Astrocyte of the spinal cord (primary cell): ENCODE results near the gene XYLB.

Experiments used
- DNase-seq: peaks from one replicate; pipeline ENCODE4 v3.0.0; 2011; ENCODE audit warnings: low read depth, low spot score
- H3K4me3 ChIP-seq: 2 replicates; pipeline ENCODE4 v1.5.1; 2011; ENCODE audit warnings: low read depth, mild to moderate bottlenecking, low read length, moderate library complexity
- in situ Hi-C: cut with HindIII; loops from 2 replicates; pipeline ENCODE4 v1.10.0; 2017; ENCODE audit warnings: low sequenced_read_pairs
- TF ChIP-seq, protein P1 (sequence below): IDR thresholded peaks from 2 replicates; pipeline ENCODE4 v1.5.1; 2012; ENCODE audit warnings: low read depth, mild to moderate bottlenecking, low read length, inconsistent platforms

Gene XYLB

DNA sequence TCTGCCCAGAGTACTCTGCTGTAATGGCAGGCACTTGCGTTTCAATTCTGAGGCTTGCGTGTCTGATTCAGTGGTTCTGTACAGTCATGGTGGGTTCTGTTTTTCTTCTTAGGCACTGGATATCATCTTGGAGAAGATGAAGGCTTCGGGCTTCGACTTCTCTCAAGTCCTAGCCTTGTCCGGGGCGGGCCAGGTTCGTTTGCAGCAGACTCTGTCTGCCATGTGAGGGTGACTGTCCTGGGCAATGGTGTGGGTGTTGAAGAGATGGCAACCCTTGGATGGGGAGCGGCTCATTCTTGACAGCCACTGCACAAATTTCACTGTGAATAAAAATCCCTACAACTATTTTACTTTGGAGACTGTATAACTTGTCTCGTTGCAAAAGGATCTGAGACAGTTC lies 16.2 kb downstream of the XYLB start:
- in situ Hi-C loops, result no loop called here
- no peak overlapping the region for H3K4me3 ChIP-seq
- DNase-seq, result no peak
- TF ChIP-seq, protein P1, sequence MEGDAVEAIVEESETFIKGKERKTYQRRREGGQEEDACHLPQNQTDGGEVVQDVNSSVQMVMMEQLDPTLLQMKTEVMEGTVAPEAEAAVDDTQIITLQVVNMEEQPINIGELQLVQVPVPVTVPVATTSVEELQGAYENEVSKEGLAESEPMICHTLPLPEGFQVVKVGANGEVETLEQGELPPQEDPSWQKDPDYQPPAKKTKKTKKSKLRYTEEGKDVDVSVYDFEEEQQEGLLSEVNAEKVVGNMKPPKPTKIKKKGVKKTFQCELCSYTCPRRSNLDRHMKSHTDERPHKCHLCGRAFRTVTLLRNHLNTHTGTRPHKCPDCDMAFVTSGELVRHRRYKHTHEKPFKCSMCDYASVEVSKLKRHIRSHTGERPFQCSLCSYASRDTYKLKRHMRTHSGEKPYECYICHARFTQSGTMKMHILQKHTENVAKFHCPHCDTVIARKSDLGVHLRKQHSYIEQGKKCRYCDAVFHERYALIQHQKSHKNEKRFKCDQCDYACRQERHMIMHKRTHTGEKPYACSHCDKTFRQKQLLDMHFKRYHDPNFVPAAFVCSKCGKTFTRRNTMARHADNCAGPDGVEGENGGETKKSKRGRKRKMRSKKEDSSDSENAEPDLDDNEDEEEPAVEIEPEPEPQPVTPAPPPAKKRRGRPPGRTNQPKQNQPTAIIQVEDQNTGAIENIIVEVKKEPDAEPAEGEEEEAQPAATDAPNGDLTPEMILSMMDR, result no peak

DNA sequence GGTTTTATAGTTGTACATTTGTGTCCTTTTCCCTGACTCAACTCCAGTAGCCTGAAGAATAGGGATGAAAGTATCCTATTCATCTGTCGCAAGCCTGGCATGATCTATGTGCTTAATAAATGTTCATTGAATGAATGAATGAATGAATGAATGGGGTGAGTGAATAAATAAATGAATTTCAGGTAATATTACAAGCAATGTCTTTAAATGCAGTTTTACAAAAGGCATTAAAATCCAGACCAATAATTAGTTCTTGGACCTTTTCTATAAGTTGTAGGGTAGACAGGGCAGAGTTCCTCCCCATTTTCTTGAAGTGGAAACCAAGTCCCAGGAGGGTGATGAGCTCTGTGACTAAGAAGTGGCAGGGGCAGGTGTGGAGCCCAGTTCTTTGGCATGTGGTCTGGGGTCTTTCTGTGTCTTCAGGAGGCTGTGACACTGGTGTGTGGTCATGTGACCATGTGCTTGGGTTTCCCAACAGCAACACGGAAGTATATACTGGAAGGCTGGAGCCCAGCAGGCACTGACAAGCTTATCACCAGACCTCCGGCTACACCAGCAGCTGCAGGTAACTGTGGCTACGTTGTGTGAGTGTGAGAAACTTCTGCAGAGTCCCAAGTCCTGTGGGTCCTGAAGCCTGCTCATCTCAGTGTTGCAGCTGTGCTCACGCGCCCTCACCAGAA lies 18.3 kb downstream of the XYLB start:
- in situ Hi-C loops, result no loop called here
- DNase-seq, result no peak
- TF ChIP-seq, protein P1, result no peak
- no peak overlapping the region for H3K4me3 ChIP-seq

DNA sequence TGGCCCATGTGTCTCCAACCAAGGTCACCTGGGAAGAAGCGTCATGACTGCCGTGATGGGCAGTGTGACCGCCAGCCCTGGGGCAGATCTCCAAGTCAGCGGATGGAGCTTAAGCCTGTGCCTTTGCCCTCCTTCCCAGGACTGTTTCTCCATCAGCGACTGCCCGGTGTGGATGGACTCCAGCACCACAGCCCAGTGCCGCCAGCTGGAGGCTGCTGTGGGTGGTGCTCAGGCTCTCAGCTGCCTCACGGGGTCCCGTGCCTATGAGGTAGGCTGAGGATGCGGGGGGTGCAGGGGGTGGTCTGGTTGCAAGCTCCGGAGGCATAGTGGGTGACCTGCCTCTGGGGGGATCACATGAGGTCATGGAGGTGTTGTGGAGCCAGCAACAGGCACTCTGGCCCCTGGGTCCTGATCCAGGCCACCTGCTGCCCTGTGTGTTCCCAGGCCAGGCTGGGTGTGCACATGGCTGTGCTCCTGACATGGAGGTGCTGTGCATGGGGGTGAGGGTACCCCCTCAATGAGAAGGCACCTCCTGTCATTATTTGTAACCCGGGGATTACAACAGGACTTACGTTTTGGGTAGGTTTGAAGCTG lies 19.0 kb downstream of the XYLB start:
- H3K4me3 ChIP-seq, result no peak overlapping the region
- in situ Hi-C loops, result no loop called here
- TF ChIP-seq, protein P1, result no peak
- no peak for DNase-seq

DNA sequence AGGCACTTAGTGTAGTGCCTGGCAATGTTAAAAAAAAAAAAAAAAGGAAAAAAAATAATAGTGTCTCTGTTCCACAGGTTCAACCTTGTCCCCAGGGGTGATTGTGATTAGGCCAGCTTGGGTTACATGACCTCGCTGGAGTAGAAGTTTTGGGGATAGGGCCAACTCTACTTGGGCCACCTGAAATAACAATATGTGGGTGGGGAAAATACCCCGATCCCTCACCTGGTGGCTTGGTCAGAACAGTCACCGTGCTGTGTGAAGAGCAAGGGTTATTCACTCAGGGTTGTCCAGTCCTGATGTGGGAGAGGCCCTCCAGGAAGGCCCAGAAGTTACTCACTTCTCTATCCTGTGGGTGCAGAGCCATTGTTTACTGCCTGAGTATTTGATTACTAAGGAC lies 19.5 kb downstream of the XYLB start:
- no peak overlapping the region for H3K4me3 ChIP-seq
- DNase-seq, result no peak
- in situ Hi-C loops, result no loop called here
- TF ChIP-seq, protein P1, result no peak

DNA sequence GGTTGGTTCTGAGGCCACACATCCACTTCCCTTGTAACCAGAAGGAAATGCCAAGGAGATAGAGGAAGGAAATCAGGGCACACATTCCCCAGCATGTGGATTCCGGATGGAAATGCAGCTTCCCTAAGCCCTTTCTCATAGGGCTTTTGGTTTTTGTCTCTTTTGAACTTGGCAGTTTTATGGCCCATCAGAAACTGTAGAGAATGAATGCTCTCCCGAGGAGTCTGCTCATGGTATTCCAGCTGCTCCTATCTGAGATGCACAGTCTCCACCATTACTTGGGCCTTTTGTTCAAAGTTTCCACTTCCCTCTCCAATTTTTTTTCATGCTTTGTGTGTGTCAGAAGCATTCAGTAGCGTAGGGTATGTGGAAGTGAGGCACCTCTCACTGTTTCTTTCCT lies 21.2 kb downstream of the XYLB start:
- no peak for DNase-seq
- in situ Hi-C loops, result no loop called here
- TF ChIP-seq, protein P1, result no peak
- no peak overlapping the region for H3K4me3 ChIP-seq

DNA sequence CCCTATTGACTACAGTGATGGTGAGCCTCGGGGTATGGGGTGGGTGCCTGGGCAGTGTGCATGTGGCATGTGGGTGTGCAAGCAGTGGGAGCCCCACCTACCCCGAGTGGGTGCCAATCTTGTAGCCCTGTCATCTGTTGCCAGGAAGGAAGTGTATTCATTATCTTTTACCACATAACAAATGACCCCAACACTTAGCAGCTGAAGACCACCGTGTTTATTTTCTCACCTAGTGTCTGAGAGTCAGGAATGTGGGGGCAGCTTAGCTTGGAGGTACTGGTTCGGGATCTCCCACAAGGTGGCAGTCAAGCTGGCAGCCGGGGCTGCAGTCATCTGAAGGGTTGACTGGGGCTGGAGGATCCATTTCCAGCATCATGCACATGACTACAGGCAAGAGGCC lies 21.7 kb downstream of the XYLB start:
- in situ Hi-C loops, result no loop called here
- H3K4me3 ChIP-seq, result no peak overlapping the region
- no peak for DNase-seq
- TF ChIP-seq, protein P1, result peak; percentile 1
